ENCODE measurements around the gene SYVN1.

DNA sequence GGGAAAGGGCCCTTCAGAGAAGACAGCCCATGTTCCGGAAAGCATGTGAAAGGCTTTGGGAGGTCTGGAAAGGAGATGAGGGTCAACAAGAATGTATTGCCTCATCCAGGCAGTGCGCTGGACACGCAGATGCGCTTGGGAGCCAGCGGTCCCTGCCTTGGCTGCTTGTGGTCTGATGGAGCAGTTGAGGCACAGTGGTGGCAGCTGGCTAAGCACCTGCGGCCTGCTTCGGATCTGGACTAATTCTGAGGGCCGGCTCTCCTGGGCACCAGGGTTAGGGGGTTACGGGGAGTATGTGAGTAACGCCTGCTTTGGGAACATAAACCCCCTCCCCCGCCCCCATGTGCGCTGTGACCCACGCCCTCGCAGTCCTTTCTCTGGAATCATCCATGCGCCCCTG, 27.2 kb downstream of the SYVN1 start:
- no peak for TF ChIP-seq POLR2A (IDR thresholded peaks at IDR 0.05)
- TF ChIP-seq, protein P1, sequence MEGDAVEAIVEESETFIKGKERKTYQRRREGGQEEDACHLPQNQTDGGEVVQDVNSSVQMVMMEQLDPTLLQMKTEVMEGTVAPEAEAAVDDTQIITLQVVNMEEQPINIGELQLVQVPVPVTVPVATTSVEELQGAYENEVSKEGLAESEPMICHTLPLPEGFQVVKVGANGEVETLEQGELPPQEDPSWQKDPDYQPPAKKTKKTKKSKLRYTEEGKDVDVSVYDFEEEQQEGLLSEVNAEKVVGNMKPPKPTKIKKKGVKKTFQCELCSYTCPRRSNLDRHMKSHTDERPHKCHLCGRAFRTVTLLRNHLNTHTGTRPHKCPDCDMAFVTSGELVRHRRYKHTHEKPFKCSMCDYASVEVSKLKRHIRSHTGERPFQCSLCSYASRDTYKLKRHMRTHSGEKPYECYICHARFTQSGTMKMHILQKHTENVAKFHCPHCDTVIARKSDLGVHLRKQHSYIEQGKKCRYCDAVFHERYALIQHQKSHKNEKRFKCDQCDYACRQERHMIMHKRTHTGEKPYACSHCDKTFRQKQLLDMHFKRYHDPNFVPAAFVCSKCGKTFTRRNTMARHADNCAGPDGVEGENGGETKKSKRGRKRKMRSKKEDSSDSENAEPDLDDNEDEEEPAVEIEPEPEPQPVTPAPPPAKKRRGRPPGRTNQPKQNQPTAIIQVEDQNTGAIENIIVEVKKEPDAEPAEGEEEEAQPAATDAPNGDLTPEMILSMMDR (IDR thresholded peaks at IDR 0.05): no peak
